AG04449 (cell line): ENCODE data around the gene MVP.
A peak's percentile ranks its signal among the peaks of the same experiment; 100 is the strongest.

Experiments
- CTCF ChIA-PET: fragments of 350-600 bp; formaldehyde crosslinking; extraction: SDS; loops from one replicate; lab custom pipeline; 2021; ENCODE audit warnings: antibody characterized with exemption; lab: Yijun Ruan, JAX
- POLR2A ChIA-PET: fragments of 400-600, 350-600 bp; formaldehyde crosslinking; extraction: SDS; loops from one replicate; lab custom pipeline; 2020; ENCODE audit warnings: antibody characterized with exemption, inconsistent platforms; lab: Yijun Ruan, JAX
- DNase-seq: peaks from one replicate; pipeline ENCODE4 v3.0.0-alpha.2; 2010; ENCODE audit warnings: low read depth, low spot score
- H3K4me3 ChIP-seq: 2 replicates; pipeline ENCODE4 v1.5.1; 2011; ENCODE audit warnings: low read depth, mild to moderate bottlenecking, control low read depth, low read length
- TF ChIP-seq, protein P1 (sequence below): IDR thresholded peaks from one replicate; pipeline ENCODE4 v1.5.1; 2011; ENCODE audit warnings: mild to moderate bottlenecking, moderate library complexity, low read length, control low read depth, inconsistent platforms; ENCODE audit not compliant: insufficient read depth; ENCODE audit errors: missing control alignments

The MVP gene

GRCh38 chr16:29848420-29849297, 28.4 kb downstream of the MVP start:
- ChIA-PET CTCF (interaction anchor here (0.6 to 4.7 kb wide), 42 partner anchors 9 to 208 kb away, joined by 3 to 99 read pairs (median 4); partner anchors contain the start of genes C16orf92, CDIPT, KIF22 and MAZ), POLR2A (interaction anchor here (0.6 to 1.8 kb wide), 4 partner anchors 13 to 113 kb away, joined by 3 to 5 read pairs (median 4); partner anchors contain the start of genes MVP and TMEM219)
- TF ChIP-seq, protein P1, sequence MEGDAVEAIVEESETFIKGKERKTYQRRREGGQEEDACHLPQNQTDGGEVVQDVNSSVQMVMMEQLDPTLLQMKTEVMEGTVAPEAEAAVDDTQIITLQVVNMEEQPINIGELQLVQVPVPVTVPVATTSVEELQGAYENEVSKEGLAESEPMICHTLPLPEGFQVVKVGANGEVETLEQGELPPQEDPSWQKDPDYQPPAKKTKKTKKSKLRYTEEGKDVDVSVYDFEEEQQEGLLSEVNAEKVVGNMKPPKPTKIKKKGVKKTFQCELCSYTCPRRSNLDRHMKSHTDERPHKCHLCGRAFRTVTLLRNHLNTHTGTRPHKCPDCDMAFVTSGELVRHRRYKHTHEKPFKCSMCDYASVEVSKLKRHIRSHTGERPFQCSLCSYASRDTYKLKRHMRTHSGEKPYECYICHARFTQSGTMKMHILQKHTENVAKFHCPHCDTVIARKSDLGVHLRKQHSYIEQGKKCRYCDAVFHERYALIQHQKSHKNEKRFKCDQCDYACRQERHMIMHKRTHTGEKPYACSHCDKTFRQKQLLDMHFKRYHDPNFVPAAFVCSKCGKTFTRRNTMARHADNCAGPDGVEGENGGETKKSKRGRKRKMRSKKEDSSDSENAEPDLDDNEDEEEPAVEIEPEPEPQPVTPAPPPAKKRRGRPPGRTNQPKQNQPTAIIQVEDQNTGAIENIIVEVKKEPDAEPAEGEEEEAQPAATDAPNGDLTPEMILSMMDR = peak; percentile 90
- H3K4me3 ChIP-seq = no peak overlapping the region
- DNase-seq = no peak

DNA sequence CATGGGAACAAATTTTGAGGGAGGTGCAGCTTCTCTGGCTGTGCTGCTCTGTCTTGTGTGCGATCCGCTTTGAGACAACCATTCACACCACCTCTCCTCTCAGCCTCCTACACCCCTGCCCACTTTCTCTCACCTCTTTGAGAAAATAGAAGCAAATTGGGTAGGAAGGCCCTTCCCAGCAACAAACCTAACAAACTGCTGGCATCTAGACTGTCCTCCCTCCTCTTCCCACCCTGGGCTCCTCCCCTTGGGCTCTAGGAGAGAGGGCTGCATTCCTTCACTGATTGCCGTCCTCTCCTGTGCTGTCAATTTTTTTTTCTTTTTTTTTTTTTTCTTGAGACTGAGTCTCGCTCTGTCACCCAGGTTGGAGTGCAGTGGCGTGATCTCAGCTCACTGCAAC, 29.2 kb downstream of the MVP start:
- ChIA-PET POLR2A (interaction anchor here (0.6 kb wide), 1 partner anchor 26 kb away, joined by 3 read pairs; no protein-coding TSS in a partner anchor), CTCF (interaction anchor here (0.9 to 4.7 kb wide), 18 partner anchors 10 to 173 kb away, joined by 4 to 99 read pairs (median 8); partner anchors contain the start of genes C16orf92, CDIPT, KIF22 and MAZ)
- TF ChIP-seq, protein P1 = no peak

DNA sequence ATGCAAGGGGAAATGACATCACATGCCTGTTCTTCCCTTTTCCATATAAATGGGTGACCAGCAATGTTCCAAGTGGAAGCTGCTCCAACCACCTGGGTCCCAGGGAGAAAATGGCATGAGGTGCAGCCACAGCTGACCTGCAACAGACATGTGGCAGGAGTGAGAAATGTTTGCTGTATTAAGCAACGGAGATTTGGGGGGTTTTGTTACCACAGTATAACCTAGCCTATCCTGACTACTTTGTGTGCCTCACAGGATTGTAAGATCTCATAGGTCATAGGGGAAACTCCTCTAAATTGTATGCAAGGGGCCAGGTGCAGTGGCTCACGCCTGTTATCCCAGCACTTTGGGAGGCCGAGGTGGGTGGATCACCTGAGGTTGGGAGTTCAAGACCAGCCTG, 30.7 kb downstream of the MVP start:
- ChIA-PET CTCF (interaction anchor here (1.2 to 4.0 kb wide), 3 partner anchors 43 to 181 kb away, joined by 3 to 34 read pairs (median 4); partner anchors contain the start of genes ASPHD1 and MAZ), POLR2A (interaction anchor here (0.6 kb wide), 2 partner anchors 57 to 111 kb away, joined by 3 read pairs; partner anchors contain the start of gene TMEM219)
- H3K4me3 ChIP-seq = no peak overlapping the region
- TF ChIP-seq, protein P1 = no peak
- DNase-seq = no peak

More for the DNA sequence above, 29.2 kb downstream of the MVP start:
- no peak overlapping the region for H3K4me3 ChIP-seq
- no peak for DNase-seq

GRCh38 chr16:29852654-29853053, 32.4 kb downstream of the MVP start:
- ChIA-PET CTCF (interaction anchor here (0.8 to 1.9 kb wide), 7 partner anchors 10 to 179 kb away, joined by 3 to 9 read pairs (median 3); partner anchors contain the start of genes CDIPT and TLCD3B), POLR2A (no interaction called here)
- DNase-seq = peak; percentile 16
- no peak overlapping the region for H3K4me3 ChIP-seq
- TF ChIP-seq, protein P1 = no peak

GRCh38 chr16:29854520-29855100, 34.3 kb downstream of the MVP start:
- ChIA-PET POLR2A (interaction anchor here (0.6 to 0.8 kb wide), 2 partner anchors 62 to 108 kb away, joined by 3 read pairs; no protein-coding TSS in a partner anchor), CTCF (interaction anchor here (1.4 kb wide), 1 partner anchor 47 kb away, joined by 4 read pairs; no protein-coding TSS in a partner anchor)
- DNase-seq = no peak
- no peak overlapping the region for H3K4me3 ChIP-seq
- TF ChIP-seq, protein P1 = no peak
